ENCODE data around the gene TMEM106B.

The TMEM106B gene

DNA sequence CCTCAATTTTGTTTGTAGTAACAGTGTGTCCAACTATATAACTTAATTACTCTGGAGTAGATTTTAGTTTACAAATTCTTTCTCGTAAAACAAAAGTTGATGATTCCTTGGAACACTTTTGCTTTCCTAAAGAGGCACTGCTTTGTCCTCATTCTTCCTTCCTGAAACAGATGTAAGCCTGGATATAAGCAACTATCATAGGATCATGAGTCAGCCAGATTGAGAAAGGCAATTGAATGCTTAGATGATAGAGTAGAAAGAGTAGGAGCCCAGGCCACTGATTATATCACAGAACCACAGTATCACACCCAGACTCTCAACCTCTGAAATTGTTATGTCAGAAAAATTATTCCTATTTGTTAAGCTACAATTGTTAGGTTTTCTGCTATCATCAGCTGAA is 69.9 kb downstream of the TMEM106B start:
- no peak overlapping the region for H3K4me2 ChIP-seq (ENCODE audit: low read length)
- H3K4me3 ChIP-seq (ENCODE audit: low read length) = no peak overlapping the region
- H3K36me3 ChIP-seq (ENCODE audit: control insufficient read depth, low read length) = no peaks in the 10 kb centered on the region
- no peaks in the 10 kb centered on the region for H3F3A ChIP-seq (ENCODE audit: control insufficient read depth, insufficient read depth)
- TF ChIP-seq EZH2phosphoT487 (IDR thresholded peaks at IDR 0.05; ENCODE audit: borderline replicate concordance, low read length) = no peak
- TF ChIP-seq, protein P1, sequence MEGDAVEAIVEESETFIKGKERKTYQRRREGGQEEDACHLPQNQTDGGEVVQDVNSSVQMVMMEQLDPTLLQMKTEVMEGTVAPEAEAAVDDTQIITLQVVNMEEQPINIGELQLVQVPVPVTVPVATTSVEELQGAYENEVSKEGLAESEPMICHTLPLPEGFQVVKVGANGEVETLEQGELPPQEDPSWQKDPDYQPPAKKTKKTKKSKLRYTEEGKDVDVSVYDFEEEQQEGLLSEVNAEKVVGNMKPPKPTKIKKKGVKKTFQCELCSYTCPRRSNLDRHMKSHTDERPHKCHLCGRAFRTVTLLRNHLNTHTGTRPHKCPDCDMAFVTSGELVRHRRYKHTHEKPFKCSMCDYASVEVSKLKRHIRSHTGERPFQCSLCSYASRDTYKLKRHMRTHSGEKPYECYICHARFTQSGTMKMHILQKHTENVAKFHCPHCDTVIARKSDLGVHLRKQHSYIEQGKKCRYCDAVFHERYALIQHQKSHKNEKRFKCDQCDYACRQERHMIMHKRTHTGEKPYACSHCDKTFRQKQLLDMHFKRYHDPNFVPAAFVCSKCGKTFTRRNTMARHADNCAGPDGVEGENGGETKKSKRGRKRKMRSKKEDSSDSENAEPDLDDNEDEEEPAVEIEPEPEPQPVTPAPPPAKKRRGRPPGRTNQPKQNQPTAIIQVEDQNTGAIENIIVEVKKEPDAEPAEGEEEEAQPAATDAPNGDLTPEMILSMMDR (IDR thresholded peaks at IDR 0.05; ENCODE audit: low read depth, low read length, poor library complexity, severe bottlenecking) = no peak
- H3K27ac ChIP-seq (ENCODE audit: low read depth, low read length) = no peak overlapping the region
- H3K9me3 ChIP-seq (ENCODE audit: control insufficient read depth, insufficient read depth, low read length) = no peaks in the 10 kb centered on the region; the same call in 1 of the 2 replicates
- no peaks in the 10 kb centered on the region for H3K27me3 ChIP-seq (ENCODE audit: control insufficient read depth, low read length)
- H3K79me2 ChIP-seq (ENCODE audit: control insufficient read depth, low read length) = no peaks in the 10 kb centered on the region
- H3K9me2 ChIP-seq (replicated peaks; ENCODE audit: control insufficient read depth, low read length) = no peaks in the 10 kb centered on the region
- H3K4me1 ChIP-seq (ENCODE audit: control insufficient read depth, low read length) = no peaks in the 10 kb centered on the region
- no peaks in the 10 kb centered on the region for H4K20me1 ChIP-seq (ENCODE audit: control insufficient read depth, insufficient read depth, low read depth, low read length)

DNA sequence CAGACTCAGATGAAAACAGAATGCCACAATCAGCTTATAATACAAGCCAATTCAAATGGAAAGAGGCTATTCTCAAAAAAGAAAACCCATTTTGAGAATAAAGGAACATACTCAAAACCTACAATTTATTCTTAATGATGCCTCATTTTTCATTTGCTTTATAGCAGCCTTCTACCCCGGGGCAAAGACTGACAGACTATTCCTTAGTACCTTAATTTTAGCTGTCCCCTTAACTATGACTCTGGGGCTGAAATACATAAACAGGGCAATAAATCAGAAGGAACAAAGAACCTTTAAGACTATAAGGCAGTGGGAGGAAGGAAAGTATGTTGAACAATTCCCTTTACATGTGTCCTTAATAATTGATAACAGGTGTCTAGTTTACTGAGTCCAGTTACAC is 76.8 kb downstream of the TMEM106B start:
- Histone ChIP-seq H4K20me1 (ENCODE audit: control insufficient read depth, insufficient read depth, low read depth, low read length) (no peaks in the 10 kb centered on the region), H3K4me2 (ENCODE audit: low read length) (no peak overlapping the region), H3K4me1 (ENCODE audit: control insufficient read depth, low read length) (no peaks in the 10 kb centered on the region), H3K27me3 (ENCODE audit: control insufficient read depth, low read length) (no peaks in the 10 kb centered on the region), H3K36me3 (ENCODE audit: control insufficient read depth, low read length) (no peaks in the 10 kb centered on the region), H3K9me3 (ENCODE audit: control insufficient read depth, insufficient read depth, low read length) (peaks cover 16% of the 10 kb centered on the region; the same call in 1 of the 2 replicates), H3K79me2 (ENCODE audit: control insufficient read depth, low read length) (no peaks in the 10 kb centered on the region), H3F3A (ENCODE audit: control insufficient read depth, insufficient read depth) (no peaks in the 10 kb centered on the region), H3K27ac (ENCODE audit: low read depth, low read length) (no peak overlapping the region), H3K4me3 (ENCODE audit: low read length) (no peak overlapping the region), H3K9me2 (replicated peaks; ENCODE audit: control insufficient read depth, low read length) (no peaks in the 10 kb centered on the region)
- TF ChIP-seq, protein P1 (IDR thresholded peaks at IDR 0.05; ENCODE audit: low read depth, low read length, poor library complexity, severe bottlenecking) = no peak
- TF ChIP-seq EZH2phosphoT487 (IDR thresholded peaks at IDR 0.05; ENCODE audit: borderline replicate concordance, low read length) = no peak

DNA sequence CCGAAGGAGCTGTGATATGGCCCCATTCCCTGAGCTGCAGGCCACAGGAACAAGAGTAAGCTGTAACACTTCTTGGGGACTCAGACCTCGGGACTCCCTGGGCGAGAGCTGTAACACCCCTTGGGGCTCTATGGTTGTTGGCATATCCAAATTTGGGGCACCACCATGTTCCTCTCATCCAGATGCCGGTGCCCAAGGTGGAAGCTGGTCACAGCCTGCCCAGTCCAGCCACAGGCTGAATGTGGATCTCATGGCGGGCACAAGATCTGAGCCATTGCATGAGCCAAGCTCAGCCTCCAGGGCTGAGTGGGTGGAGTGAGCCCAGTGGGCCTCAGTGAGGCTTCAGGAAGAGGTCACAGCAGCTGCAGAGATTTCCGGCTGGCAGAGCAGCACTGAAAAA is 78.9 kb downstream of the TMEM106B start:
- H3K4me2 ChIP-seq (ENCODE audit: low read length) = no peak overlapping the region
- H4K20me1 ChIP-seq (ENCODE audit: control insufficient read depth, insufficient read depth, low read depth, low read length) = no peaks in the 10 kb centered on the region
- no peaks in the 10 kb centered on the region for H3K27me3 ChIP-seq (ENCODE audit: control insufficient read depth, low read length)
- H3K36me3 ChIP-seq (ENCODE audit: control insufficient read depth, low read length) = no peaks in the 10 kb centered on the region
- no peaks in the 10 kb centered on the region for H3K79me2 ChIP-seq (ENCODE audit: control insufficient read depth, low read length)
- no peak overlapping the region for H3K27ac ChIP-seq (ENCODE audit: low read depth, low read length)
- TF ChIP-seq, protein P1 (IDR thresholded peaks at IDR 0.05; ENCODE audit: low read depth, low read length, poor library complexity, severe bottlenecking) = no peak
- no peak for TF ChIP-seq EZH2phosphoT487 (IDR thresholded peaks at IDR 0.05; ENCODE audit: borderline replicate concordance, low read length)
- no peaks in the 10 kb centered on the region for H3F3A ChIP-seq (ENCODE audit: control insufficient read depth, insufficient read depth)
- H3K9me3 ChIP-seq (ENCODE audit: control insufficient read depth, insufficient read depth, low read length) = peaks cover 16% of the 10 kb centered on the region; the same call in 1 of the 2 replicates
- no peak overlapping the region for H3K4me3 ChIP-seq (ENCODE audit: low read length)
- no peaks in the 10 kb centered on the region for H3K9me2 ChIP-seq (replicated peaks; ENCODE audit: control insufficient read depth, low read length)
- H3K4me1 ChIP-seq (ENCODE audit: control insufficient read depth, low read length) = 0 out of 2 replicates have a peak, but pooled peaks cover 5% of the 10 kb centered on the region

Data from DOHH2 (cell line).